NCI-H2227 (cell line): ENCODE data around the gene LRTM2.

ENCODE experiments used
- DNase-seq: peaks from one replicate; lab custom pipeline; 2025; ENCODE audit not compliant: unreplicated experiment; lab: John Stamatoyannopoulos, UW

Gene LRTM2

DNA sequence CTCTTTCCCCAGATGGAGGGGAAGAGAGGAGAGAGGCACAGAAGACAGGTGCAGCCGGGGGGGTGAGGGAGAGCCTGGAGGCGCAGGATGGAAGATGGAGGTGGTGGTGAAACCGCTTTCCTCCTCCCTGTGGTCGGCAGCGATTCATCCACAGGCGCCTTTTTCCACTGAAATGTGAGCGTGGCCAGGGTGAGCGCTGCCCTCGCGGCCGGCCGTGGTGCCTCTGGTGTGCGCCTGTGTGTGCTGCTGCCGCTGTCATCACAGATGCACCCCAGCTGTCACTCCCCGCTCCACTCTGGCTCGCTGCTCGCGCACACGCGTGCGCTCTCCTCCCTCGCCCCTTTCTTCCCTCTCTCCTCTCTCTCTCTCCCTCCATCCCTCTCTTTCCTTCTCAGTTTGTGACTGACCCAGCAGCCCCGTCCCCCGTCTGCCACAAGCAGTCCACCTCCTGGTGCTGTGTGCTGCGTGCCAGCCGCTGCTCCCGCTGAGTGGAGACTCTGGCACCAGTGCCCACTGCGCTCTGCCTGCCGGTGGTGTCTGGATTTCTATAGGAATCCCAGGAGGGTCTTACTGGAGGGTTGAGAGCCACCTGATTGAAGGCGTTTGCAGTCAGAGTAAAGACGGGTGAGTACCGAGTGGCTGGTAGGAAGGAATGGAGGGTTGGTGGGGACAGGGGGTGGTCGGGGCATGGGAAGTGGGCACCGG, at the start of gene LRTM2:
TSS of gene LRTM2 (plus strand) at position 375 of the 705 bp plus-strand sequence. CDS start 7,584 bp downstream, outside the sequence.
- DNase-seq: no peak

DNA sequence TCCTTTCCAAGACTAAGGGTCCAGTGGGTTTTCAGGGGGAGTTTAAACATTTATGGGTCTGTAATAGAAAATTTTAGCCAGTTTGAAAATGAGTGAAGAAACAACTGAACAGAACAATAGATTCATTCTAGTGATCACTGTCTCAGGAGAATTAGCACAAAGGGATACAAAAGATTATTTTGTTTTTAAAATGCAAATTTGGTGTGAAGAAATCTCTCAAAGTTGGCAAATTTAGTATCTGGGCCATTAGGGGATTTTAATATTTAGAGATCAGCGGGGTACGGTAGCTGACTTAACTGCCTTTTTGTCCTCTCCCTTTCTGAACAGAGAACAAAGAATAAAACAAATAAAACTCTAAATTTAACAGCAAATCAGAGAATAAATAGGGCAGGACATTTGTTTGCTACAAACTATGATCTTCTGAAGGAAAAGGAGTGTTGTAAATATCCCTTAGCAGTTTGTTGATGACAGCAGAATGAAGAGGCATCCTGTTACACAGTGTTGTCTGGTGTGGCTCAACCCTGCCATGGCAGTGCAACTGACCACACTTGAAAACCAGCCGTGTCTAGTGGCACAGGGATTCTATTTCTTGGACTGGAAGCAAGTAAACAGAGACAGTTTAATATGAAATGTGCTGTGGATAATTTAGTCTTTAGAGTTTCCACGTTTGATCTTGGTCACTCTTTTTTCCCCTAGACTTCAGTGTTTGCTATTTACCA, 46.3 kb upstream of the LRTM2 start:
- no peak for DNase-seq

DNA sequence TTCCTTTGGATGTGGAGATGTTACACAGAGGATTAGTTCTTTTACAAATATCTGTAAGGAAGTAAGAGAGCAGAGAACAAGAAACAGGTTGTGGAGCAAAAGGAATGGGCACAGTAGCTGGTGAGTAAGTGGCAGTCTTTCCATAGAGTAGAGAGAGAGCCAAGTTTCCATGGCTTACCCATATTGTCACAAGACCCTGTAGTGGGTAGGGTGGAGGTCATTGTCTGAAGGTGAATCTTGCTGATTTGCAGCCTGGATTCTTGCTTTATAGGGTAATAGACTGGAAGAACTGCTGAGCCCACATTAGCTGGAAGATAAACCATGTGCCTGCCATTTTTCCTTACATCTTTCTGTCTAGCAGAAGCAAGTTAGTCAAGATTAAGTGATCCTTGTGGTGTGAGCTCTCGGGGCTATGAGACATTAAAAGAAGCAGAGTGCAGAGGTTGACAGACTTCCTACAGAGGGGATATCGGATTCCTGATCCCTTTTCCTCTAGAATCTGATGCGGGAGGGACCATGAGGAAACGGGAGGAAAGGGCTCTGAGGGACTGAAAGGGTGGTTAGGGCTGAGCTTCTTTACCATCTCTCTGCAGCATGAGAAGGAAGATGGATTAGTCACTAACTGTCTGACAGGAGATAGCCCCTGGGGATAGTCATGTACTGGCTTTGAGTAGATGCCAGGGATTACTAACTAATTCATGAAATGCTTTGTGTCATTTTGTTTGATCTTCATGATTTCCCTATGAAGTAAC, 44.0 kb upstream of the LRTM2 start:
- DNase-seq: no peak

DNA sequence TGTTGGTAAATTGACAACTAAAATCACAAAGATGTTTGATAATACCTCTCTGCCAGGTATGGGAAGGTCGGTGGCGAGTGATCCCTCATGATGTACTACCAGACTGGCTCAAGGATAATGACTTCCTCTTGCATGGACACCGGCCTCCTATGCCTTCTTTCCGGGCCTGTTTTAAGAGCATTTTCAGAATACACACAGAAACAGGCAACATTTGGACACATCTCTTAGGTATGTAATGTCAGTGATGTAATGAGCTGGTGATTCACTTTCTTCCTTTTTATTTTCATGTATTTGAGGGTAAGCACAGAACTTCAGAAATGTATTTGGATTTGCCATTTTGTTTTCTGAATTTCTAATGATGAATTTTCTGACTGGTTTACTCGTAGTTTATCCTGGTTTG, 42.6 kb upstream of the LRTM2 start:
- DNase-seq: no peak

DNA sequence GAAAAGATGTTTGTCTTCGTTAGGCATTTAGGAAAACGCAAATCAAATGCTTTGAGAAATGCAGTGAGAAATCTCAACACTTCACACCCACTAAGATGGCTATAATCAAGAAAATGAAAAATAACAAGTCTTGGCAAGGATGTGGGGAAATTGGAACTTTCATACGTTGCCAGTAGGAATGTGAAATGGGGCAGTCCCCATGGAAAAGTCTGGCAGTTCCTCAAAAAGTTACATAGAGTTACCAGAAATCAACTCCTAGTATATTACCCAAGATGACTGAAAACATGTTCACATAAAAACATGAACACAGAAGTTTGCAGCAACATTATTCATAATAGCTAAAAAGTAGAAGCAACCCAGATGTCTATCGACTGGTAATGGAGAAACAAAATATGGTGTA, 41.5 kb upstream of the LRTM2 start:
- DNase-seq: no peak

DNA sequence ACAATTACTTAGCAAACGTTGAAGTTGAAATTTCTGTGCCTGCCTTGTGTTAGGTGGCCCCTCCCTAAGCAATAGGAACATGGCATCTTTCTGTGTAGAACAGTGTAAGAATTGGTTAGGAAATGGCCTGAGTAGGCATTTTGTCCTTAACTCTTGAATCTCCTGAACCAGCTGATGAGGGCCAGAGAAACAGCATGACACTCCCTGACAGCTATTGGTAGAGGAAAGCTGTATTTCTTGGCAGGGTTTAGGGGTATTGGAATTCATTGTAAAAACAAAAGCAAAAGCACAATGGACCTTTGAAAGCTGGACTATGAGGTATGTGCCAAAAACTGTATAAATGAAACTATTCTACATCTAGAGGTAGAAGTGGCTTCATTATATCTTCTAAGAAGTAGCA, 40.6 kb upstream of the LRTM2 start:
- DNase-seq: no peak

DNA sequence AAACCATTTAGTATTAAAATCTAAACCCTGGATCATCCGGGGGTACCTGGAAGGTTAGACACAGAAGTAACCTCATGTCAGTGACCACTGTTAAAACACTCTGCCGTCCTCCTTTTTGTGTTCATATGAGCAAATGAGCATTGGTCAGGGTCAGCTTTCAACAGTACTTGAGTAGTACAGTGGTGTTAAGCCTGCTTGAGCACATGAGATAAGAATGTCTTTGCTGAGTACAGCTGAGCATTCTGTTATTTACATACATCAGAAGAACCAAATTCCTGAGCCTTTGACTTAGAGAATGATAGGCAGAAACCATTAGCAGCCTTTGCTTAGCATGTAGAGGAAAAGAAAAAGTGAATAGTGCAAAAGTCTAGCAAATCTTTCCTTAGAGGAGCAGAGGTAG, 38.6 kb upstream of the LRTM2 start:
- DNase-seq: no peak

DNA sequence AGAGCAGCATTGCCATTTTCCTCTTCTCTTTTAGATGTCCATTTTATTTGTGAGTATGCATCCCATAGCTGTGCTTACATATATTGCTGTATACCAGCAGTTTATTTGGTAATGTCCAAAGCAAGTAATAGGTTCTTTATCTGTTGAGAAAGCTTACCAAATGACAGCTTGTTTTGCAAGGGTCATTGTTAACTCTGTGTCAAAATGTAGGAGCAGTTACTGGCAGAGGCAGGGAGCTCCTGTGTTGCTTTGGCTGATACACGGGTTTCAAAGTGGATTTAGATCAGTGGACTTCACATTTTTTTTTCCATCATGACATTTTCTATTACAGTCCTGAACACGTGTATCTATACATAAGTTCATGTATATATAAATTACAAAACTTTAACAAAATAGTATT, 38.1 kb upstream of the LRTM2 start:
- DNase-seq: no peak

DNA sequence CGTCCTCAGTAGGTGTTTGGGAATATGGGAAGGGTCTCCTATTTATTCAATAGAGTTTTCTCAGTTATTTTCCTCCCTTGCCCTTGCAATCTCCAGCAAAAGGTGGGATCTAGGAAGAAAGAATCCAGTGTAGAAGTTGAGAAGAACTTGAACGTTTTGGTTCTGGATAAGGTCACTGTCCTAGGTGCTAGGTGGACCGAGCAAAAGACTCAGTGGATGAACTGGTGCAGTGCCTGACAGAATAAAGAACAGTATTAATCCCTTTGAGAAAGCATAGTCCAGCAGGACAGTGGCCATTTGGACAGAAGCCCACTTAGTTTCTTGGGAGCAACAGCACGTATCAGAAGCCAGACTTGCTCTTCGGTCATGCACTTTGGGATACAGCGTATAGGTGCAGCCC, 32.7 kb upstream of the LRTM2 start:
- DNase-seq: no peak

DNA sequence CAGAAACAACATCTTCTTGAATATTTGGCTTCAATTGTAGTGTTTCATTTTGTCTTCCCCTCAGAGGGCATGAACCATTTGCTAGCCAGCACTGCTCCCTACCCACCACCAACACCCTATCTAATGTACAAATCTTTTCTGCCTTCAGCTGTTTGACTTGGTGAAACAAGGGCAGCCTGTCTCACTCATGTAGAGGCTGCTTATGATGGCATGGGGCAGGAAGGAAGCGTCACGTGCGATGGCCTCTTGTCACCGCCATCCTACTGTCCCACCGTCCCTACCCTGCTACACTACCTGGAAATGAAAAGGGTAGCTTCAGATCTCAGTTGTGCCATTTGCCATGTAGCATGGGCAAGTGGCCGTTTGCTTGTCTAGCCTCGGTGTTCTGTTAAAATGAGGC, 29.9 kb upstream of the LRTM2 start:
- no peak for DNase-seq

DNA sequence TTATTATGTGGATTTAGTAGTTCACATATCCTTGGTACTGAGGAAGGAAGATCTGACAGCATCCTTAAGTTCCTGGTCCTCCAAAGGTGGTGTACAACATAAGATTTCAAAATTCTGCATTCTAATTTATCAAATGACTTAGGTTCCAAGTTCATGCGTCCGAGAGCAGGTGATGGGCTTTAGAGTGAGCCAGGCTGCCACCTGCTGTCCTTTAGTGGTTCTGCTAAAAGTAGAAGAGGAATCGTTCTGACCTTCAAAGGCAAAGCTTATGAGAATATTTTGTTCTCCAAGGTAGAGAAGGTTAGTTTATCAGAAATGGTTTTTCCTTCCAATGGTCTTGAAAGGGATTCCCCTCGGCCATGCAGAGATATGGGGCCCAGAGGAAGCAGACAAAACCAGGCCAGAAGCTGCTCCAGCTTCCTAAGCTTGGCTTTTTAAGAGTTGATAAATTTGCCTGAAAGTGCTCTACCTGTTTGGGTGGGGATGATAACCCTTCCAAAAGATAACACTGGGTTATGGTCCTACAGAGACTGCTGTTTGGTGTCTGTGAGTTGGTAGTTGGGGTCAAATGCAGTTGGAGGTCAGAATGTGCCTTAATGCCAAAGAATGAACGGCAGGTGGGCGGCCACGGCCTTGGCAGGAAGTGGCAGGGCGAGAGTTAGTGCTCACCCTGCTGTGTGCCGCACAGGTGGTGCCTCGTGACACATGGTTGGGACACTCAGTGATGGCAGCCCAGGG, 29.1 kb upstream of the LRTM2 start:
- DNase-seq: peak; percentile 14

DNA sequence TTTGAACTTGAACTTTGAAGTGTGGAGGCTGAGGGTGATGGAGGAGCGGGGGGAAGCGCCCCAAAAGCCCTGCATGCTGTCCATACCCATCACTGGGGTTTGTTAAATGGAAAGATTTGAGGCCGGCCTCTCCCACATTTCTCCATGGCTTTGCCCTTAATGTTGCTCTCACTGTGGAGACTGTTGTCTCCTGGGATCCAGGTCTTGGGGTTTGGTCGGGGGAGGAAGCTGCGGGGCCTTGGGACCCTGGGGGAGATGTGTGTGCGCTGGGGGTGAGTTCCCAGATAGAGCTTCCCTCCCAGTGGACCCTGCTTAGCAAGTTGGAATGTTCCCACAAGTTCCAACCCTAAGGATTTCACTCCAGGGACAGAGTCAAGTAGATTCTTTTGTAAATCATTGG, 28.0 kb upstream of the LRTM2 start:
- no peak for DNase-seq

DNA sequence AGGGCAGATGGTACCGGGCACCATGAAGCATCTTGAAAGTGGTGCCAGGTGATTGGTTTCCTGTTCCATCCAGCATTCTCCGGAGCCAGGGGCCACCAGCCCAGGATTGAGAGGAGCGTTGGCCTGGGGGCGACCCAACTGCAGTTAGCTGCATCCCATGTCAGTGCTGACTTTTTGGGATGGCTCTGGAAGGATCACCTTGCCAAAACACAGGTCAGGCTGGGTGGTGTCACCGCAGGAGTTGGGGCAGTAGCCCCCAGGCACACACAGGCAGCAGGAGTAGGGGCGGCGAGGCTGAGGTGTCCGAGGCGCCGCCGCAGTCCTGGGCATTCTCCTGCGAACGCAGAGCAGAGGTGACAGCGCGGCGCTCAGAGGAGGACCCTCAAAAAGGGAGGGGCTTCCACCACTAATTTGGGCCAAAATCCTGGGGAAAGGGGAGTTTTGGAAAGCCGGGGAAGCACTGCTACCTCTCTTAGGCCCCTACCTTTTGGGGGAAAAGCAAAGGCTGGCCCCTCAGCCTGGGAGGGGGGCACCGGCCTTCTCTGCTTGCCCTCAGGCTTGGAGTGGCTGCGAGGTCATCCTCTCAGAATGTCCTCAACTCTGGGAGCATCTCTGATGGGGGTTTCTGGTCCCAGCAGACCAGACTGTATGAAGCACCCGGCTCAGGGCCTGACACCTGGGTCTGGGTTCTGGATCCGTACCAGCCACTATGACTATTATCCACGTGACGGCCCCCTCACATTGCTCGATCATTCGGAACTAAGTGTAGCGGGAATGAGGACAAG, 26.7 kb upstream of the LRTM2 start:
- DNase-seq: no peak

DNA sequence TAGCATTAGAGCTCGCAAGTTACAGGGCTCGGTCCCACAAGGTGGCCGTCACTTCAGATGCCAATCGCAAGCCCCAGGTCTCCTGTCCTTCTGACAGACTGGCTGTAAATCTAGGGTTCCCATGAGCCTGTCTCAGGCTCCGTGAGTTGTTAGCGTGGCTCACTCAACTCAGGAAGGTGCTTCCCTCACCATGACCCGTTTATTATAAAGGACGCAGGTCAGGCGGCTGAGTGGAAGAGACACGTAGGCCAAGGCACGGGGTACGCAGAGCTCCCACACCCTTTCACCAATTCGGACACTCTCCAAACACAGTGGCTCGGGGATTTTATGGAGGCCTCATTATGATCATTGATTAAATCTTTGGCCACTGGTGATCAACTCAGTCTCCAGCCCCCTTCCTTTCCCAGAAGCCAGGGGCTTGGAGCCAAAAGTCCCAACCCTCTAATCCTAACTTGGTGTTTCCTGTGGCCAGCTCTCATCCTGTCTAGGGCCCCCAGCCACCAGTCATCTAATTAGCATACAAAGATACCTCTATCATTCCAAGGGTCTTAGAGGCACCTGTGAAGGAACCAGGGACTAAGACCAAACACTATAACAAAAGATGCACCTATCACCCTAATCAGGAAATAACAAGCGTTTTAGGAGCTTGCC, 25.8 kb upstream of the LRTM2 start:
- no peak for DNase-seq

DNA sequence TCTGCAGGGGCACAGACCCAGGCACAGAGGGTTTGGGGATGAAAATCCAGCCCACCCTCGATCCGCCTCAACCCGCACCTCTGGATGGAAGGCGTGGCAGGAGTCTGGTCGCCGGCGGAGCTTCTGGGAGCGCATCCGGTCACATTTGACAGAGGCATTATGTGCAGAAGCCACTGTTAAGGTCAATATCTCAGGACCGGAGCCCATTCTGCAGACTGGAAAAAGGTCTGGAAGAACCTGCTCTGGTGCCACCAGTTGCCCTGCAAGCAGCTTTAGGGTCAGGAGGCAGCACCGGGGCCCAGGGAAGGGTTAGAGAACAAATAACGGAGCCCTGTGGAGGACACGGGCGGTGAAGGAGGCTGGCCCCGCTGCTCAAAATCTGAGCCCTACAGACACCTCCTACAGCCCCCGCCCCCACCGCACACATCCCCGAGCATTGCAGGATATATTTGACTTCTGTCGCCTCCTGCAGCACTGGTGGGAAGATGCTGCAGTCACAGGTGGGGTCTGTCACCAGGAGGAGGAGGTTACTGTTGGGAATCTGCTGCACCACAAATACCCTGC, 25.1 kb upstream of the LRTM2 start:
- no peak for DNase-seq

DNA sequence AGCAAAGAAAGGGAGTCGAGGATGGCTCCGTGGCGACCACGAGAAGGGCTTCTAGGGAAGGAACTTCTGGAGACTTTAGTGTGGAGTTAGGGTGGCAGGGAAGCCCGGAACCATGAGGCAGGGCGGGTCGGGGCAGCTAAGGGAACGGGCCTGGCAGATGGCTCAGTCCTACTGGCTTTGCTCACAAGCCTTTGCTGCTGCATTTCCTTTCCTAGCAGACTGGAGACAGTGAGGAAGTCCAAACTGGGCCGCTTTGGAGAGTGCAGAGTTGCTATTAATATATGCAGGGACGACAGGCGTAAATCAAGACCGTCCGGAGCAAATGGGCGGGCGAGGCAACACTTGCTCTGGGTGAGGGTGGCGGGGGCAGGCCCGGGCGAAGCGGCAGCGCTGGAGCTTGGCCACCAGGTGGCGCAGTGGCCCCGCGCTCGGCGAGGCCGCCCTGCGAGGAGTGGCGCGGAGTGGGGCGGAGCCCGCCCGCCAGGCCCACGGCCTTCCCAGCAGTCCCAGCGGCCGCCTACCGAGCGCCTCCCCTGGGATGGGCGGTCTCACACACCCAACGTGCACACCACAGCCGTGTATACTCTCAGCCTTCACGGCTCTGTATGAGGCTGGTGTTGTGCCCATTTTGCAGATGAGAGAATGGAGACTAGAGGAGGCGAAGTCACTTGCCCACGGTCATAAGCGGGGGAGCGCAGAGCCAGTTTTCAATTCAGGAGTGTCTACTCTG, 24.4 kb upstream of the LRTM2 start:
- peak; percentile 56 for DNase-seq

DNA sequence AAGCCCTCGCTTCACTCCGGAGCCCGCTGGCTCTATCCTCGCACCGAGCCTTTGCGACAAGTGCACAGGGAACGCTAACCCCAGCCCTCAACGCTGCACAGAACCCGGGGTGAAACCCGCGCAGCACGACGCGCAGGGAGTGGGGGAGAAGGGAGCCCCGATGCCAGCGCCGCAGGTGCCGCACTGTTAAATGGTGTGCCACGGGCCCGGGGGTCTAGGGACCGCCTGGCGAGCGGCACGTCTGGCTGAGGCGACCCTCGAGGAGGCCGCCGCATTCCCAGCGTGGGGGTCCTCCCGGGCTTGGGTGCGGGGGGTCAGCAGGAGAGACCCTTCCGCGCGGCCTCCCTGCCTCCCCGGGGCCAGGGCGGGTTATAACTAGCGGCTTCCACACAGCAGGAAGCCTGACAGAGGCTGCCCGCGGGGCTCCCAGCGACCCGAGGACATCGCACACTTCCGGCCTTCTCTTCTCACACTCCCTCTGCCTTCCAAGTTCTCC, 23.8 kb upstream of the LRTM2 start:
- DNase-seq: no peak

DNA sequence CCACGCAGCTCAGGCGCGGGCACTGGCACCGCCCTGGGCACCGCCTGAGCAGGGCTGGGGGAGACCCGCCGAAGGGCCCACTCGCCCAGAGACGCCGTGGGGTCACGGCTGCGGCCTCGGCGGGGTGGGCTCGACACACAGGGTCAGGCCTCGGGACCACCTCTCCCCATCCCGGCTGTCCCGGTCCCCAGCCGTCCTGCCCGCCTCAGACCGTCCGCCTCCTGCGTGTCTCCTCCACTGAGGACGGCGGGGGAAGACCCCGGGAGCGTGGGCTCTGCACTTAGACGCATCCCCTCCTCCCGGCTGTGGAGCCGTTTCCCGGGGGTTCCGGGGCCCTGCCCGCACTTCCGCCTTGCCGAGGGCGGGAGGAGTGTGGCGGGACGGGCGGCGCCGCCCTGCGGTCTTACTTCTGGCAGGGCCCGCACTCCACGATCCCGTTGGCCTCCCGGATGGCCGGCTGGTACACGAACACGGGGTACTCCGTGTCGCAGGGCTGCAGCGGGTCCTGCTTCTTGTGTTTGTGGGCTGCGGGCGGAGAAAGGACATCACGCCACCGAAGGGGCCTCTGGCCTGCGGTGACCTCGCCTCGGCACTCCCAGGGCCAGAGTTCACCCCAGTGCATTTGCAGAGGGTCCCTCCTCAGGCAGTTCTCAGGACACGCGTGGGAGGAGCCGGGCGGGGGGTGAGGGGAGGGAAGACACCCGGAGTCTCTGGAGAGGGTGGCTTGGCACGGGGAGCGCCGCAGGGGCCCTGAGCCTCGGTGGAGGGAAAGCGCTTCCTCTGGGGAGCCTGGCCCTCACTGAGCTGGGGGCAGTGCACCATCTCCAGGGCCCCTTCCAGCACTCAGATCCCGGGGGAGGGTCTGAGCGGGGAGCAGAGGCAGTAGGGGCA, 23.1 kb upstream of the LRTM2 start:
- DNase-seq: no peak
